ENCODE results near the gene ADGRG2.

Gene ADGRG2

GRCh38 chrX:19121898-19122640 is at the start of gene ADGRG2:
Gene ADGRG2, minus strand, starts transcription at chrX:19122468. Its CDS starts 53,634 bp downstream, at chrX:19068834.
- Histone ChIP-seq H3K9ac (ENCODE audit: low read depth, low read length) (peak within 1 kb of the TSS; percentile 59; the same call in 1 of the 2 replicates), H3K9me3 (ENCODE audit: insufficient read depth, low read depth, low read length) (no peaks in the 10 kb centered on the region), H3K27me3 (ENCODE audit: insufficient read depth, low read length) (peaks cover 48% of the 10 kb centered on the region), H3K4me3 (ENCODE audit: low read length) (peak within 1 kb of the TSS; percentile 71), H3K4me1 (ENCODE audit: insufficient read depth, low read length) (peaks cover 19% of the 10 kb centered on the region; the same call in 1 of the 2 replicates), H3K36me3 (ENCODE audit: insufficient read depth, low read depth, low read length) (no peaks in the 10 kb centered on the region), H3K27ac (ENCODE audit: low read length) (no peak within 1 kb of the TSS)

GRCh38 chrX:19168609-19169008 is 46.3 kb upstream of the ADGRG2 start:
- Histone ChIP-seq H3K36me3 (ENCODE audit: insufficient read depth, low read depth, low read length) (no peaks in the 10 kb centered on the region), H3K9ac (ENCODE audit: low read depth, low read length) (no peak overlapping the region), H3K4me1 (ENCODE audit: insufficient read depth, low read length) (no peaks in the 10 kb centered on the region), H3K27ac (ENCODE audit: low read length) (no peak overlapping the region), H3K4me3 (ENCODE audit: low read length) (no peak overlapping the region), H3K27me3 (ENCODE audit: insufficient read depth, low read length) (no peaks in the 10 kb centered on the region), H3K9me3 (ENCODE audit: insufficient read depth, low read depth, low read length) (no peaks in the 10 kb centered on the region)

- H3K4me3 ChIP-seq (ENCODE audit: low read length), result no peak overlapping the region
- H3K4me1 ChIP-seq (ENCODE audit: insufficient read depth, low read length), result no peaks in the 10 kb centered on the region
- no peaks in the 10 kb centered on the region for H3K36me3 ChIP-seq (ENCODE audit: insufficient read depth, low read depth, low read length)
- H3K9ac ChIP-seq (ENCODE audit: low read depth, low read length), result no peak overlapping the region
- H3K9me3 ChIP-seq (ENCODE audit: insufficient read depth, low read depth, low read length), result no peaks in the 10 kb centered on the region
- H3K27ac ChIP-seq (ENCODE audit: low read length), result no peak overlapping the region
- H3K27me3 ChIP-seq (ENCODE audit: insufficient read depth, low read length), result no peaks in the 10 kb centered on the region
Observed at GRCh38 chrX:19162851-19163250, 40.6 kb upstream of the ADGRG2 start.

GRCh38 chrX:19156186-19156585 is 33.9 kb upstream of the ADGRG2 start:
- Histone ChIP-seq H3K9ac (ENCODE audit: low read depth, low read length) (no peak overlapping the region), H3K9me3 (ENCODE audit: insufficient read depth, low read depth, low read length) (no peaks in the 10 kb centered on the region), H3K27me3 (ENCODE audit: insufficient read depth, low read length) (no peaks in the 10 kb centered on the region), H3K4me1 (ENCODE audit: insufficient read depth, low read length) (no peaks in the 10 kb centered on the region), H3K4me3 (ENCODE audit: low read length) (no peak overlapping the region), H3K36me3 (ENCODE audit: insufficient read depth, low read depth, low read length) (no peaks in the 10 kb centered on the region), H3K27ac (ENCODE audit: low read length) (no peak overlapping the region)

- Histone ChIP-seq H3K4me1 (ENCODE audit: insufficient read depth, low read length) (no peaks in the 10 kb centered on the region), H3K4me3 (ENCODE audit: low read length) (no peak overlapping the region), H3K27ac (ENCODE audit: low read length) (no peak overlapping the region), H3K27me3 (ENCODE audit: insufficient read depth, low read length) (no peaks in the 10 kb centered on the region), H3K9me3 (ENCODE audit: insufficient read depth, low read depth, low read length) (no peaks in the 10 kb centered on the region), H3K9ac (ENCODE audit: low read depth, low read length) (no peak overlapping the region), H3K36me3 (ENCODE audit: insufficient read depth, low read depth, low read length) (no peaks in the 10 kb centered on the region)
Observed at GRCh38 chrX:19152762-19153161, 30.5 kb upstream of the ADGRG2 start.

- Histone ChIP-seq H3K9ac (ENCODE audit: low read depth, low read length) (no peak overlapping the region), H3K36me3 (ENCODE audit: insufficient read depth, low read depth, low read length) (no peaks in the 10 kb centered on the region), H3K4me1 (ENCODE audit: insufficient read depth, low read length) (no peaks in the 10 kb centered on the region), H3K27ac (ENCODE audit: low read length) (no peak overlapping the region), H3K27me3 (ENCODE audit: insufficient read depth, low read length) (no peaks in the 10 kb centered on the region), H3K9me3 (ENCODE audit: insufficient read depth, low read depth, low read length) (no peaks in the 10 kb centered on the region), H3K4me3 (ENCODE audit: low read length) (no peak overlapping the region)
Observed at GRCh38 chrX:19137067-19137466, 14.8 kb upstream of the ADGRG2 start.

- no peaks in the 10 kb centered on the region for H3K36me3 ChIP-seq (ENCODE audit: insufficient read depth, low read depth, low read length)
- H3K9ac ChIP-seq (ENCODE audit: low read depth, low read length), result no peak overlapping the region
- H3K9me3 ChIP-seq (ENCODE audit: insufficient read depth, low read depth, low read length), result no peaks in the 10 kb centered on the region
- H3K27ac ChIP-seq (ENCODE audit: low read length), result no peak overlapping the region
- H3K27me3 ChIP-seq (ENCODE audit: insufficient read depth, low read length), result no peaks in the 10 kb centered on the region
- no peak overlapping the region for H3K4me3 ChIP-seq (ENCODE audit: low read length)
- H3K4me1 ChIP-seq (ENCODE audit: insufficient read depth, low read length), result no peaks in the 10 kb centered on the region
Observed at GRCh38 chrX:19133784-19134183, 11.5 kb upstream of the ADGRG2 start.

- no peaks in the 10 kb centered on the region for H3K27me3 ChIP-seq (ENCODE audit: insufficient read depth, low read length)
Observed at GRCh38 chrX:19133231-19133630, 11.0 kb upstream of the ADGRG2 start.

GRCh38 chrX:19130628-19131027 is 8.4 kb upstream of the ADGRG2 start:
- Histone ChIP-seq H3K27ac (ENCODE audit: low read length) (no peak overlapping the region), H3K27me3 (ENCODE audit: insufficient read depth, low read length) (no peaks in the 10 kb centered on the region), H3K4me1 (ENCODE audit: insufficient read depth, low read length) (no peaks in the 10 kb centered on the region)

More at GRCh38 chrX:19133231-19133630, 11.0 kb upstream of the ADGRG2 start:
- H3K9ac ChIP-seq (ENCODE audit: low read depth, low read length), result no peak overlapping the region
- no peaks in the 10 kb centered on the region for H3K36me3 ChIP-seq (ENCODE audit: insufficient read depth, low read depth, low read length)
- no peaks in the 10 kb centered on the region for H3K4me1 ChIP-seq (ENCODE audit: insufficient read depth, low read length)
- H3K27ac ChIP-seq (ENCODE audit: low read length), result no peak overlapping the region
- H3K9me3 ChIP-seq (ENCODE audit: insufficient read depth, low read depth, low read length), result no peaks in the 10 kb centered on the region
- H3K4me3 ChIP-seq (ENCODE audit: low read length), result no peak overlapping the region

GRCh38 chrX:19129694-19130093 is 7.4 kb upstream of the ADGRG2 start:
- H3K4me3 ChIP-seq (ENCODE audit: low read length), result no peak overlapping the region
- no peaks in the 10 kb centered on the region for H3K36me3 ChIP-seq (ENCODE audit: insufficient read depth, low read depth, low read length)
- H3K4me1 ChIP-seq (ENCODE audit: insufficient read depth, low read length), result no peaks in the 10 kb centered on the region
- H3K27me3 ChIP-seq (ENCODE audit: insufficient read depth, low read length), result 0 out of 2 replicates have a peak, but pooled peaks cover 1% of the 10 kb centered on the region
- H3K9ac ChIP-seq (ENCODE audit: low read depth, low read length), result no peak overlapping the region
- H3K27ac ChIP-seq (ENCODE audit: low read length), result no peak overlapping the region
- H3K9me3 ChIP-seq (ENCODE audit: insufficient read depth, low read depth, low read length), result no peaks in the 10 kb centered on the region

More at GRCh38 chrX:19130628-19131027, 8.4 kb upstream of the ADGRG2 start:
- no peak overlapping the region for H3K4me3 ChIP-seq (ENCODE audit: low read length)
- no peaks in the 10 kb centered on the region for H3K9me3 ChIP-seq (ENCODE audit: insufficient read depth, low read depth, low read length)
- H3K9ac ChIP-seq (ENCODE audit: low read depth, low read length), result no peak overlapping the region
- no peaks in the 10 kb centered on the region for H3K36me3 ChIP-seq (ENCODE audit: insufficient read depth, low read depth, low read length)

GRCh38 chrX:19127649-19128168 is 5.4 kb upstream of the ADGRG2 start:
- Histone ChIP-seq H3K9ac (ENCODE audit: low read depth, low read length) (no peak overlapping the region), H3K36me3 (ENCODE audit: insufficient read depth, low read depth, low read length) (no peaks in the 10 kb centered on the region), H3K9me3 (ENCODE audit: insufficient read depth, low read depth, low read length) (no peaks in the 10 kb centered on the region), H3K4me1 (ENCODE audit: insufficient read depth, low read length) (no peaks in the 10 kb centered on the region), H3K4me3 (ENCODE audit: low read length) (no peak overlapping the region), H3K27ac (ENCODE audit: low read length) (no peak overlapping the region), H3K27me3 (ENCODE audit: insufficient read depth, low read length) (peaks cover 21% of the 10 kb centered on the region)

GRCh38 chrX:19122641-19123009 is 357 bp upstream of the ADGRG2 start:
- no peak overlapping the region for H3K9ac ChIP-seq (ENCODE audit: low read depth, low read length)
- H3K9me3 ChIP-seq (ENCODE audit: insufficient read depth, low read depth, low read length), result no peaks in the 10 kb centered on the region
- no peak overlapping the region for H3K27ac ChIP-seq (ENCODE audit: low read length)
- peaks cover 48% of the 10 kb centered on the region for H3K27me3 ChIP-seq (ENCODE audit: insufficient read depth, low read length)
- peak overlapping the region; percentile 66 for H3K4me3 ChIP-seq (ENCODE audit: low read length)
- H3K4me1 ChIP-seq (ENCODE audit: insufficient read depth, low read length), result peaks cover 19% of the 10 kb centered on the region; the same call in 1 of the 2 replicates
- no peaks in the 10 kb centered on the region for H3K36me3 ChIP-seq (ENCODE audit: insufficient read depth, low read depth, low read length)
